CD14-positive monocyte (primary cell): ENCODE data around the gene LIPA. TPM values are rescaled to one million over a fixed set of nuclear protein-coding genes. Genes with fewer than 3 reads are reported as not detected.

ENCODE experiments used
- DNase-seq, 3 donors: peaks; one replicate each; pipeline ENCODE4 v3.0.0-alpha.2; 2011 to 2022
- H2AFZ ChIP-seq: 2 replicates; pipeline ENCODE4 v1.6.0; 2012; ENCODE audit warnings: mild to moderate bottlenecking, low read depth, low read length, inconsistent platforms; ENCODE audit not compliant: insufficient read depth, poor library complexity, severe bottlenecking
- H3K27ac ChIP-seq, 2 donors: 1 replicate in 1 of 2; 2 replicates in 1 of 2; pipeline ENCODE4 v1.5.1; 2012 to 2013; ENCODE audit warnings: low read length in 2 of 2, control low read depth in 1 of 2, inconsistent platforms in 1 of 2, low read depth in 1 of 2, mild to moderate bottlenecking in 1 of 2
- H3K27me3 ChIP-seq, 2 donors: one replicate each; pipeline versions ENCODE4 v1.6.0 to v1.6.1; 2011 to 2013; ENCODE audit warnings: low read length in 2 of 2; ENCODE audit not compliant: control insufficient read depth in 2 of 2, insufficient read depth in 2 of 2
- H3K36me3 ChIP-seq, 2 donors: replicated peaks in 1 of 2; 1 replicate in 1 of 2; 2 replicates in 1 of 2; pipeline versions ENCODE4 v1.5.1 to v1.6.1; 2012 to 2013; ENCODE audit warnings: low read length in 2 of 2, control low read depth in 1 of 2, inconsistent platforms in 1 of 2, mild to moderate bottlenecking in 1 of 2; ENCODE audit not compliant: insufficient read depth in 2 of 2, control insufficient read depth in 1 of 2
- H3K4me1 ChIP-seq, 2 donors: 1 replicate in 1 of 2; 2 replicates in 1 of 2; pipeline versions ENCODE4 v1.5.1 to v1.6.1; 2012 to 2013; ENCODE audit warnings: low read length in 2 of 2, control low read depth in 1 of 2, inconsistent platforms in 1 of 2, mild to moderate bottlenecking in 1 of 2, moderate library complexity in 1 of 2; ENCODE audit not compliant: insufficient read depth in 2 of 2, control insufficient read depth in 1 of 2
- H3K4me2 ChIP-seq: replicated peaks from 2 replicates; pipeline ENCODE3; 2012; ENCODE audit warnings: low read length, moderate library complexity, mild to moderate bottlenecking; ENCODE audit not compliant: poor library complexity, severe bottlenecking; ENCODE audit errors: extremely low read depth
- H3K4me3 ChIP-seq, 3 experiments: fragments of 200-600 bp in 1 of 3; sonication (generic) in 1 of 3; replicated peaks in 1 of 3; 1 replicate in 2 of 3; 2 replicates in 1 of 3; pipeline ENCODE4 v1.5.1; 2011 to 2013; ENCODE audit warnings: low read length in 3 of 3, mild to moderate bottlenecking in 3 of 3, control low read depth in 2 of 3, low read depth in 2 of 3, inconsistent platforms in 1 of 3, moderate library complexity in 1 of 3
- H3K79me2 ChIP-seq: 2 replicates; pipeline ENCODE4 v1.6.0; 2012; ENCODE audit warnings: mild to moderate bottlenecking, control low read depth, inconsistent platforms, low read length, moderate library complexity; ENCODE audit not compliant: insufficient read depth
- H3K9ac ChIP-seq: 2 replicates; pipeline ENCODE4 v1.6.0; 2017; ENCODE audit warnings: low read length, mild to moderate bottlenecking; ENCODE audit not compliant: insufficient read depth, poor library complexity, severe bottlenecking
- H3K9me3 ChIP-seq, 2 donors: replicated peaks in 1 of 2; 1 replicate in 1 of 2; 2 replicates in 1 of 2; pipeline versions ENCODE4 v1.5.1 to v1.6.1; 2012 to 2013; ENCODE audit warnings: low read length in 2 of 2, control low read depth in 1 of 2; ENCODE audit not compliant: control insufficient read depth in 1 of 2, insufficient read depth in 1 of 2
- H4K20me1 ChIP-seq: 2 replicates; pipeline ENCODE4 v1.6.0; 2012; ENCODE audit warnings: mild to moderate bottlenecking, low read length, control low read depth, moderate library complexity; ENCODE audit not compliant: insufficient read depth
- H3K27ac Mint-ChIP-seq, 7 donors: one replicate each; pipeline ENCODE4 v1.8.0; 2020; ENCODE audit warnings: mild to moderate bottlenecking in 7 of 7, mixed read lengths in 7 of 7, moderate library complexity in 6 of 7, inconsistent platforms in 2 of 7
- H3K27me3 Mint-ChIP-seq, 3 donors: one replicate each; pipeline ENCODE4 v1.8.0; 2021 to 2022; ENCODE audit warnings: low read depth in 3 of 3, mild to moderate bottlenecking in 3 of 3, mixed read lengths in 3 of 3, moderate library complexity in 3 of 3, inconsistent platforms in 1 of 3
- H3K36me3 Mint-ChIP-seq, 2 donors: one replicate each; pipeline ENCODE4 v1.8.0; 2020; ENCODE audit warnings: mixed read lengths in 2 of 2, inconsistent platforms in 1 of 2, mild to moderate bottlenecking in 1 of 2
- H3K4me1 Mint-ChIP-seq: one replicate; pipeline ENCODE4 v1.8.0; 2020; ENCODE audit warnings: mild to moderate bottlenecking, mixed read lengths
- H3K4me3 Mint-ChIP-seq, 2 donors: one replicate each; pipeline ENCODE4 v1.8.0; 2020; ENCODE audit warnings: mild to moderate bottlenecking in 2 of 2, mixed read lengths in 2 of 2, moderate library complexity in 1 of 2
- H3K9me3 Mint-ChIP-seq, 7 donors: one replicate each; pipeline ENCODE4 v1.8.0; 2020 to 2022; ENCODE audit warnings: mixed read lengths in 7 of 7, mild to moderate bottlenecking in 6 of 7, moderate library complexity in 6 of 7, inconsistent platforms in 2 of 7
- CTCF ChIP-seq: fragments of 200-600 bp; IDR thresholded peaks from one replicate; pipeline ENCODE4 v1.8.0; 2022; ENCODE audit warnings: antibody characterized with exemption, mild to moderate bottlenecking
- WGBS: methylation state at CpG from one replicate; pipeline ENCODE4 v1.1.5; 2013; ENCODE audit warnings: missing lambda C conversion rate; ENCODE audit not compliant: insufficient coverage; 5-methylcytosine and 5-hydroxymethylcytosine counted together
- intact Hi-C, 2 donors: fragments of 100-400 bp; cut with micrococcal nuclease; formaldehyde crosslinking; loops; one replicate each; pipeline versions ENCODE4 v1.15.0 to v1.15.1; 2023
- polyA plus RNA-seq, 3 donors: library from polyadenylated mRNA; depleted of rRNA in 1 of 3; unstranded in 2 of 3; stranded (reverse) in 1 of 3; fragments of 300-500 nt in 2 of 3; fragments of >200 nt in 1 of 3; fragmentation: Illumina TruSeq in 2 of 3; gene quantifications; 1 replicate in 2 of 3; 2 replicates in 1 of 3; pipeline ENCODE4 v1.2.3, GENCODE V29; 2012 to 2021

Gene LIPA
- polyA plus RNA-seq, 3 donors: 37.4 to 353 (median 289) TPM

DNA sequence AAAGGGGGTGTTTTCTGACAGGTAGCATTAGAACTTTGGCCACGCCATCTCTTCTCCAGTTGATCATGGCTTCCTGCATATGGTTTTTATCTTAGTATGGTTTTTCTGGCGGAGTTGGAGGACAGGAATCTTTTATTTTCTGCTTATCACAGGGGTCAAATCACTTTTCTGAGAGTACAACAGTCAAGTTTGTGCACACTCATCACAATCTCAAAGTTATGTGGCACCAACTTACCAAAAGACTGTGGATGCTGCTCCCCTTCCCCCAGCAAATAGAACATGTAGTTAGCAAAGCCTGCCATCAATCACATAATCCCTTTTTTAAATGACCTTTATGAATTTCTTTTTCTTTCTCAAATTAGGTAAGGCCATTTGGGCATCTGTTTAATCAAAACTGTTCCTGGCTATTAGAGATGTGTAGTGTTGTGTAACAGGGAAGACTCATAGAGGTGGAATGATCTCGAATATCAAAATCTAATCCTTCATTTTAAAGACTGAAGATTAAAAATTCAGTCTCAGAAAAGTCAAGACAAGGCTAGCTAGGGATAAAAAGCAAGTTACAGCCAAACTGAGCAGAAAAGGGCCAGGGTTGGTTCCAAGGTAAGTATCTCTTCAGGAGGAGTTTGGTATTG, 40.7 kb downstream of the LIPA start:
- H3K4me3 Mint-ChIP-seq: peak overlapping the region in 1 of 2 donors; percentile 17
- Histone ChIP-seq H3K79me2 (no peaks in the 10 kb centered on the region), H3K36me3 (peaks cover 21 to 24% of the 10 kb centered on the region in 2 donors), H4K20me1 (no peaks in the 10 kb centered on the region), H3K4me1 (peaks cover 24% of the 10 kb centered on the region in 2 donors), H3K9me3 (peaks cover 0 to 9% of the 10 kb centered on the region in 2 donors), H3K27ac (no peak overlapping the region), H3K4me3 (no peak overlapping the region), H3K27me3 (peaks cover 41 to 59% of the 10 kb centered on the region in 2 donors), H3K9ac (no peak overlapping the region), H3K4me2 (no peak overlapping the region), H2AFZ (no peak overlapping the region)
- peaks cover 0 to 14% (median 3%) of the 10 kb centered on the region in 7 donors for H3K9me3 Mint-ChIP-seq
- intact Hi-C loops: loop anchor here in 1 of 2 donors (10.0 kb wide), 1 partner anchor 356 kb away; the partner anchor contains the start of gene ANKRD22
- no peak for DNase-seq
- H3K27ac Mint-ChIP-seq: no peak overlapping the region
- TF ChIP-seq CTCF: no peak
- peaks cover 19 to 46% (median 24%) of the 10 kb centered on the region in 3 donors for H3K27me3 Mint-ChIP-seq
- peaks cover 21 to 26% of the 10 kb centered on the region in 2 donors for H3K36me3 Mint-ChIP-seq
- H3K4me1 Mint-ChIP-seq: peaks cover 22% of the 10 kb centered on the region
- WGBS: no CpG with 5 or more reads among the region's 3 CpGs

- Mint-ChIP-seq H3K27me3 (peaks cover 19 to 46% (median 24%) of the 10 kb centered on the region in 3 donors), H3K4me3 (peak overlapping the region in 1 of 2 donors; percentile 27), H3K4me1 (peaks cover 24% of the 10 kb centered on the region), H3K9me3 (peaks cover 0 to 14% (median 5%) of the 10 kb centered on the region in 7 donors), H3K36me3 (peaks cover 14 to 15% of the 10 kb centered on the region in 2 donors), H3K27ac (no peak overlapping the region)
- no peak for TF ChIP-seq CTCF
- Histone ChIP-seq H3K4me1 (peaks cover 24% of the 10 kb centered on the region in 2 donors), H3K27me3 (peaks cover 53 to 71% of the 10 kb centered on the region in 2 donors), H3K79me2 (no peaks in the 10 kb centered on the region), H3K27ac (no peak overlapping the region), H3K4me3 (no peak overlapping the region), H3K9ac (no peak overlapping the region), H3K36me3 (peaks cover 9 to 13% of the 10 kb centered on the region in 2 donors), H4K20me1 (no peaks in the 10 kb centered on the region), H3K9me3 (peaks cover 0 to 9% of the 10 kb centered on the region in 2 donors), H2AFZ (no peak overlapping the region), H3K4me2 (no peak overlapping the region)
- WGBS: 88% methylated on average over 4 of the region's 5 CpGs
- intact Hi-C loops: loop anchor here in 1 of 2 donors (10.0 kb wide), 1 partner anchor 355 kb away; the partner anchor contains the start of gene ANKRD22
- no peak for DNase-seq
These were observed 41.9 kb downstream of the LIPA start for GRCh38 chr10:89209718-89210117.
